Measurements from ENCODE around the gene PLEKHG1.

The PLEKHG1 gene

DNA sequence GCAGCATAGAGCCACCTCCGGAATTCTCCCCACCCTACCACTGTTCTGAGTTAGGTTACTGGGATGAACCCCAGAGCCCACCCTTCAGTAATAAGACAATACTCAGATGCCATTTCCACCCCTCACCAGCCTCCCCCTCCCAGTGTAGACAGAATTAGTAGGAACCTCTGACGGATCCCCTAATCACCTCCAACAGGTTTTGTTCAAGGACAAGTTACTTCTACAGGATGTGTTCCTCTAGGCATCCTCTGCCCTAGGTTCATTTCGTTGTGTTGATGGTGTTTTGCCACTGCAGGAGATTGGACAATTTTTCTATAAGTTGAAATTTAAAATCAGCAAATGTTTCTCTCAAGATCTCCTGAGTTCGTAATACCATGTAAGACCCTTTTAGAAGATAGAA is 22.8 kb downstream of the PLEKHG1 start:
- no peak for DNase-seq

DNA sequence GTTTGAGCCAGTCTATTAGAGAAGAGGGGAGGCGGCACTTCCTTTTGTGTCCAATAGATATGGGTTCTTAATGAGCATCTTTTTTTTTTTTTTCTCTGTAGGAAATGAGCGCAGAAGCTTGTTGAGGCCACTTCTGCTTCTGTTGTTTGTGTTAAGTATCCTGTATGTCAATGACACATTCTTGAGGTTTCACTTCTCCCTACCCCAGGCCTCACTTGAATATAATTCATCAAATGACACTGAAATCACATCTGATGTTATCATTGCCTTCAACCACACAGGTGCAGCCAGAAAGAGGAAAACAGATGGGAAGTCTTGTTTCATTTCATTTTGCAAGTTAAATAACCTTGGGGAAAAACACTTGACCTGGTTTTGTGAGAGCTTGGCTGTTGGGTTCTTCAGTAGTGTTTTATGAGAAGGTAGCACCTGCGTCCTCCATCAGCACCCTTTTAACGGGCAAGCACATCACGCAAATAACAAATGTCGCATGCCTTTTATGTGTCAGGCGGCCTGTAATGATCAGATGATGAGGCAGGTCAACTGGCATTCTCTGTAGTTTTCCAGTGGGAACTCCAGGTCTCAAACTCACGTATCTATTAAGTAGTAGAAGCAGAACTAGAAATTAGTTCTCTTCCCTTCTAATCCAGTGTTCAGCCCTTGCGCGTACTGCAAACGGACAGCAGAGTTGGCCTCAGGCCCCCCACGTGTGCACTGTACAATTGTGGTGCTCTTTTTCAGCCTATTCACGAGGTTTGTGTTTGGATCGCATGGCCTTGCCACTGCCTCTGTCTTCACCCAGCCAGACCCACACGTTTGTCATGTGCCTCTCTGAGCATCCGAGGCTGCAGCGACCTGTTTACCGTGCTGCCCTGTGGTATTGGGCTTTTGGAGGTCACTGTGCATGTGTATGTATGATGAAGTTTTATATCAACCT is 23.5 kb downstream of the PLEKHG1 start:
- peak; percentile 21 for DNase-seq

- DNase-seq: no peak
These were observed 24.5 kb downstream of the PLEKHG1 start for GRCh38 chr6:150624191-150624590.

- no peak for DNase-seq
These were observed 26.2 kb downstream of the PLEKHG1 start for GRCh38 chr6:150625927-150626326.

GRCh38 chr6:150627154-150627553 is 27.5 kb downstream of the PLEKHG1 start:
- no peak for DNase-seq

GRCh38 chr6:150627585-150628025 is 27.9 kb downstream of the PLEKHG1 start:
- DNase-seq: no peak

GRCh38 chr6:150628908-150629307 is 29.2 kb downstream of the PLEKHG1 start:
- no peak for DNase-seq

DNA sequence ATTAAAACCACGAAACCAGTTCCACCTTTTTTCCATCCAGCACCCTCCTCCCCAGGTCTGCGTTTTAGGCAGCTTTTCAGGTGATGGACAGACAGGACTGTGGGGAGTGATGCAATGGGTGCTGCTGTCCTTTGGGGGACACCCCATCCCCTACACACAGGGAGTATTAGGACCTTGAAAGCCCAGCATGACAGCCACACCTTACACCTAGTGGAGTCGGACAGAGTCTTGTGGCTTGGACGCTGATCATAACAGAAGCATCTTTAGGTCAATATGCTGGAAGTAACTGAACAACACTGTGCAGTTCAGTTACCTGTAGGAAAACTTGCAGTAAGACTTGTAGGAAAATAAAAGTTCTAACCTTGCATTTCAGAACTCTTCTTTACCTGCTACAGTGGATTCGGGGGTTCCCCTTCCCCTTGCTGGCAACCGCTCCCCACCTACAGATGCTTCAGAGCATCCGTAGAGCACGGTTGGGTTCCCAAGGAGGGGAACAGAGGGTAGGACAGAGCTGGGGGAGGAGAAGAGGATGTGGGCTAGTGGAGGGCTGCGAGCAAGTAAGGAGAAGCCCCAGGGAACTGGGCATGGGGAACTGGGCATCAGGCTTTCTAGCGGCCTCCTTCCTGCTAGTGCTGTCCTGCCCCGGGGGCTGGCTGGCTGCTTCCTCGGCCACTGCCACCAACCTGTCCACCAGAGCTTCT is 31.7 kb downstream of the PLEKHG1 start:
- DNase-seq: no peak

DNA sequence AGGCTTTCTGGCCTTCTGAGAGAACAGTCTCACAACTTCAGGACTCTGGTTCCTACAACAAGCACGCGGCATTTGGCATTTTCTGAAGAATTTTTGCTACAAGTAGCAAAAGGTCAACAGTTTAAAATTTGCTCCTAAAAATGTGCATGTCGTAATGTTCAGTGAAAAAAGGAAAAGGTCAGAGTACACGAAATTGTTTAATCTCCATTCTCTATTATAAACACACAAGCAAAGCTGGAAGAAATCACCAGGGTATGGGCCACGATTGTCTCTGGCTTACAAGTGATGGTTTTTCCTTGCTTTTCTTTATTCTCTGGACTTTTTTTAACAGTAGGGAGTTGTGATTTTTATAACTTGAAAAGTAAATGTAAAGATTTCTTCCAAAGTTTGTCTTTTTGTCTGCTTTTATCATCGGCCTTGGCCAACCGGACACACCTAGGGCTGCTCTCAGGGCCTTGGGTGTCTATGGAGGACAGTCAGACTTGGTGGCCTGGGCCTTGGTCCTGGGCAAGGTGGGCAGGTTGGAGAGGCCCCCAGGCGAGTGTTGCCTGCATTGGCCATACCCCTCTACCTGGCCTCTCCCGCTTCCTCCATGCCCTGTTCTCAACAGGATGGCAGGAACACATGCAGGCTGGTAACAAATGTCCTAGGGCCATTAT is 32.4 kb downstream of the PLEKHG1 start:
- no peak for DNase-seq

GRCh38 chr6:150632785-150633485 is 33.2 kb downstream of the PLEKHG1 start:
- no peak for DNase-seq

DNA sequence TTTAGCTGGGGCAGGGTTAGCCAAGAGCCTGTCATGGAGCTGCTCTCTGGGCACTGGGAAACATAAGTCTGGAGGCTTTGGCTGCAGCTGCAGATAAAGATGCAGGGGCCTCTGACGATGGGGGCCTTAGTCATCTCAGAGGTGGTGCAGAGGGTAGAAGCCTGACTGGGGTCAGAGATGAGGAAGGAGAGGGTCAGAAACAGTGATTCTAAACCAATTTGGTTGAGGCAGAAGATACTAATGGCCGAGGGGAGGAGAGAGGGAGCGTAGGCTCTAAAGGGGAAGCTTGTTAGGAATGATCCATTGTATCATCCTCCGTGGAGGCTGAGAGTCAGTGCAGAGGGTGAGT is 33.8 kb downstream of the PLEKHG1 start:
- no peak for DNase-seq

GRCh38 chr6:150634176-150634963 is 34.7 kb downstream of the PLEKHG1 start:
- no peak for DNase-seq

- DNase-seq: no peak
These were observed 35.2 kb downstream of the PLEKHG1 start for GRCh38 chr6:150634964-150635292.

- DNase-seq: no peak
These were observed 36.3 kb downstream of the PLEKHG1 start for GRCh38 chr6:150635906-150636514.

- no peak for DNase-seq
These were observed 37.1 kb downstream of the PLEKHG1 start for GRCh38 chr6:150636808-150637207.

DNA sequence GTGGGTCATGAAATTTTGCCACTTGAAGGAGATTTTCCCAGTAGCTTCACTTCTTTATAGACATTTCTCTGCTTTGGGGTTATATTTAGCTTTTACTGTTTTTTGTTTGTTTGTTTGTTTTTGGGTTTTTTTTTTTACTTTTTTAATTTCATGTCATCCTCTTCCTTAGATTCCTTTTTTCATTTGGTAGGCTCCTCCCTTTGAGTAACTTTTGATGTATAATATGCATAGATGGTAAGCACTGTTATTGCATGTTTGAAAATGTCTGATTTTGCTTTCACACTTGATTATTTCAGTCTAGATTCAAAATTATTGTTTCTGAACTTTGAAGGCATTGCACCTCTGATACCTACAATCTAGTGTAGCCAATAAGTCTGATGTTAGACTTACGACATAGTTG is 37.6 kb downstream of the PLEKHG1 start:
- no peak for DNase-seq

GRCh38 chr6:150638267-150638666 is 38.6 kb downstream of the PLEKHG1 start:
- no peak for DNase-seq

- DNase-seq: no peak
These were observed 39.1 kb downstream of the PLEKHG1 start for GRCh38 chr6:150638765-150639164.

- no peak for DNase-seq
These were observed 40.2 kb downstream of the PLEKHG1 start for GRCh38 chr6:150639823-150640331.

- no peak for DNase-seq
These were observed 41.0 kb downstream of the PLEKHG1 start for GRCh38 chr6:150640556-150641209.

Measured in NCI-H1092 treated with DMSO at 0.1 percent for 48 hours (cell line).